NCI-H510A treated with DMSO at 0.1 percent for 48 hours (cell line): ENCODE data around the gene OR10V1.
A peak's percentile ranks its signal among the peaks of the same experiment; 100 is the strongest.

Source experiments
- DNase-seq: peaks from one replicate; lab custom pipeline; 2025; lab: John Stamatoyannopoulos, UW

The OR10V1 gene

DNA sequence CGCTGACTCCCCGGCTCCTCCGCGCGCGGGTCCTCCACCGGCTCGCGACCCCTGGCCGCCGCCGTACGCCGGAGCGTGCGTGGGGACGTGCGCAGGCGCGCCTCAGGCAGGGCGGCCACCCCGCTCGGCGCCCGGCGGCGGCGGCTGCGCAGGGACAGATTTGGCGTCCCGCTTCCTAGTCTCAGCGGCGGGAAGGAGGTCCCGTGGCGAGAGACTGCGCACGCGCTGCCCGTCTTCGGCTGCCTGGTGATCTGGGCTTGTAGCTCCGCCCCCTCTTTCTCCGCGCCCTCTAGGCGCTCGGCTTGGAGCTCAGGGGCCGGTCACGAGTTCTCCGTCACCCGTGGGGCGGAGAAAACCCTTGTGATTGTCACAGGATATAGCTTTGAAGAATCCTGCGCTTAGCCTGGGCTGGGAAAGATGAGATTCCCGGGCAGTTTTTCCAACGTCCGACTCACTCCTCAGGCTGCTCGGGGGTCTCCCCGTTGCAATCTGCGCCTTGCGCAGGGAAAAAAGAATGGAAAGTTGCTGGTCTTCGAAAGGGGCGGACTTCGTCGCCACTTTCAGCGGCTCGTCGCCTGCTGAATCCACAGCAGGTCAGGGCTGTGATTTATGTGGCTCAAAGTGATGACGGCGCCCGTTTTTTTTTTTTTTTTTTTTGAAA, 44.6 kb downstream of the OR10V1 start, which contains the start of gene PATL1:
Gene PATL1 (minus strand): TSS at position 88 of the 661 bp plus-strand sequence. CDS start 142 bp downstream, outside the sequence.
- DNase-seq = peak; percentile 93

DNA sequence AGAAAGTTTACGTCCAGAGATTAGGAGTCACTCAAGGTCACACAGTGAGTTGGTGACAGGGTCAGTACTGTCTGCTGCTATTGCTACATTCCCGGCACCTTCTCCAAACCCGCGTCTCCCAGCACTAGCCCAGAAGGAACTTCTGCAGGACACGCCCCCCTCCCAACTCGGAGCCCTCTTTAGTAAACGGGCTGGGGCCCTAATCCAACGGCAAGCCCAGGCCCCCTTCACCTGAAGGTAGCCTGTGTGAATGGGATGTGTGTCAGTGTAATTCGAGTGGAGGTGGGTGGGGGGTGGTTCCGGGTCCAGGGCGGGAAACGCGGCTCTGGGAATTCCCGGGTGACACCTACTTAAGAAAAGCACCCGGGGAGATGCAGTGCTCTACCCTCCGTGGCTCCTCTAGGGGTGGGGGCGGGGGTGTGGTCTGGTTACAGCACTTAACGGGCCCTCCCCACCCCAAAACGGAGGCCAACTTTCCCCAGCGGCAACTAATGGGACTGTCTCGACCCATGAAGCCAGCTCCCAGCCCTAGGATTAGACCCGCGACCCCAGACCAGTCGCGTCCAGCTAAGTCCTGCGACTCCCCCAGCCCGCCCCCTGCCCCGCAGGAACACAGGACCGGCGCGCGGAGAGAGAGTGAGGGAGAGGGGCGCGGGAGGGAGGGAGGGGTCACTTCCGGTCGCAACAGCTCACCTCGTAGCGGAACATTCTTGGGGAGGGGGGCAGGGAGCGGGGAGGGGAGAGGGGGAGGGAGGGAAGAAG, 45.3 kb downstream of the OR10V1 start:
- DNase-seq = peak; percentile 51

DNA sequence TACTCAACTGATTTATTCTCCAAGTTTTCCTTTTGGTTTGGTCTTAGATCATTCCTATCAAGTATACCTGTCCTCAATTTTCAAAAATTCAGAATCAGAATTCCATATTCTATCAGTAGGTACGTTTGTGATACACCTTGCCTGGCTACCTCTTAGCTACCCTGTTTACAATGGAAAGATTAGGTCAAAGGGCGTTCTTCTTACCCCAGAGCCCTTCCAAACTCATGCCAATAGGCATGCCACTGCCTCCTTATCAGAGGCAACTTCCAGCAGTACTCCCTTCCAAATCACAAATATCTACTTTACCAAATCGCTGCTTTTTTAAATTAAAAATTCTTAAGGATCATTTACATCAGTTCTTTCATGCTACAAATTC, 45.8 kb downstream of the OR10V1 start:
- no peak for DNase-seq

DNA sequence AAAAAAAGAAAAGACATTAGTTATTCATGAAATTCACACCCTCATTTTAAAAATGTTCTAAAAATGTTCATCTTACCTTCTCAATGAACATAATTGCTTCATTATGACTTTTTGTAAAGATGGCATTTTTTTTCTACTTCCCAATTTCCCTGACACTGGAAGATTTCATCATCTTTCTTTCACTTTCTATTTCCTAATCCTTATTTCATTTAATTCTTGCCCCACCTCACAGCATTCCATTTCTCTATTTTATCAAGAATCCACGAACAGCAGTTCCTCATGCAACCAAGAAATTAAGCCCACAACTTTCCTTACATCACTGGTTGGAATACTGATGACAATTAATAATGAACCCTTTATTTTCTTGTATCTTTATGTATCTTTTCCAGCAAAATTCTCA, 46.7 kb downstream of the OR10V1 start:
- no peak for DNase-seq
